Fibroblast of lung (primary cell): ENCODE data around the gene NDUFAF5.

Source experiments
- CTCF ChIP-seq, 2 donors: IDR thresholded peaks in 1 of 2; conservative IDR thresholded peaks in 1 of 2; 1 replicate in 1 of 2; 2 replicates in 1 of 2; pipeline ENCODE4 v1.5.1; 2011 to 2012; ENCODE audit warnings: low read length in 2 of 2, control low read depth in 1 of 2, inconsistent platforms in 1 of 2, low read depth in 1 of 2, mild to moderate bottlenecking in 1 of 2
- EZH2 ChIP-seq: IDR thresholded peaks from 2 replicates; pipeline ENCODE4 v1.5.1; 2012; ENCODE audit warnings: low read length, control low read depth, mild to moderate bottlenecking; ENCODE audit errors: missing control alignments

- TF ChIP-seq EZH2 (no peak), CTCF (conservative IDR thresholded peaks at IDR 0.05 in 1 of 2, IDR thresholded peaks at IDR 0.05 in 1 of 2; ENCODE audit: low read depth in 1 of 2, low read length in 2 of 2) (no peak)
Measured at GRCh38 chr20:13862245-13862644, 77.4 kb downstream of the NDUFAF5 start.
